ENCODE measurements around the gene GPC3. TPM values are rescaled to one million over a fixed set of nuclear protein-coding genes. Genes with fewer than 3 reads are reported as not detected.

The GPC3 gene
- polyA plus RNA-seq, 1 experiment: not detected

- TF ChIP-seq CTCF (IDR thresholded peaks at IDR 0.05; ENCODE audit: insufficient read depth, low read depth, low read length): no peak
- no peaks in the 10 kb centered on the region for H3K27me3 ChIP-seq (ENCODE audit: control insufficient read depth, insufficient read depth, low read length)
- no peaks in the 10 kb centered on the region for H3K36me3 ChIP-seq (ENCODE audit: control insufficient read depth, insufficient read depth, low read length)
- POLR2A ChIA-PET: no interaction called here
- DNase-seq (ENCODE audit: low read depth): no peak
- CTCF ChIA-PET: no interaction called here
- no peak overlapping the region for H3K4me3 ChIP-seq (ENCODE audit: low read depth, low read length)
These were observed 468.7 kb downstream of the GPC3 start for GRCh38 chrX:133516686-133517085.

- TF ChIP-seq CTCF (IDR thresholded peaks at IDR 0.05; ENCODE audit: insufficient read depth, low read depth, low read length): no peak
- Histone ChIP-seq H3K4me3 (ENCODE audit: low read depth, low read length) (no peak overlapping the region), H3K36me3 (ENCODE audit: control insufficient read depth, insufficient read depth, low read length) (no peaks in the 10 kb centered on the region), H3K27me3 (ENCODE audit: control insufficient read depth, insufficient read depth, low read length) (no peaks in the 10 kb centered on the region)
- ChIA-PET POLR2A (no interaction called here), CTCF (no interaction called here)
- no peak for DNase-seq (ENCODE audit: low read depth)
These were observed 470.9 kb downstream of the GPC3 start for GRCh38 chrX:133514486-133514885.

DNA sequence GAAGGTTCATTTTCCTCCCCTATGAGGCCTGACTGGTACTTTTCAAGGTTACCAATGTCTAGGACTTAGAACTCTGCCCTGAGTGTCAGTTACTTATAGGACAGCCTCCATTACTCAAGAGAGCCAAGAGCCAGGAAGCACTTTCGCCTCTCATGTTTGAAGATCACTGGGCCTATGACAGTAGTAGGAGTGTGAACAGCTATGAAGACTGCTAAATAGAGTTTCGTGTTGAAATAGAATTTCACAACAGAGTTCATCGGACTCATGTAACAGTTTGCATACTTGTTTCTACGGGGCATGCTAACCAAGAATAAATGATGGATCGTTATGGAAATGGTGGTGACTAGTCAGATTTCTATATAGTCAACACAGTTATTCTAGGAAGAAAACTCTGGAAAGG lies 472.3 kb downstream of the GPC3 start:
- no peaks in the 10 kb centered on the region for H3K27me3 ChIP-seq (ENCODE audit: control insufficient read depth, insufficient read depth, low read length)
- POLR2A ChIA-PET: no interaction called here
- CTCF ChIA-PET: no interaction called here
- TF ChIP-seq CTCF (IDR thresholded peaks at IDR 0.05; ENCODE audit: insufficient read depth, low read depth, low read length): no peak
- DNase-seq (ENCODE audit: low read depth): no peak
- no peaks in the 10 kb centered on the region for H3K36me3 ChIP-seq (ENCODE audit: control insufficient read depth, insufficient read depth, low read length)
- H3K4me3 ChIP-seq (ENCODE audit: low read depth, low read length): no peak overlapping the region

DNA sequence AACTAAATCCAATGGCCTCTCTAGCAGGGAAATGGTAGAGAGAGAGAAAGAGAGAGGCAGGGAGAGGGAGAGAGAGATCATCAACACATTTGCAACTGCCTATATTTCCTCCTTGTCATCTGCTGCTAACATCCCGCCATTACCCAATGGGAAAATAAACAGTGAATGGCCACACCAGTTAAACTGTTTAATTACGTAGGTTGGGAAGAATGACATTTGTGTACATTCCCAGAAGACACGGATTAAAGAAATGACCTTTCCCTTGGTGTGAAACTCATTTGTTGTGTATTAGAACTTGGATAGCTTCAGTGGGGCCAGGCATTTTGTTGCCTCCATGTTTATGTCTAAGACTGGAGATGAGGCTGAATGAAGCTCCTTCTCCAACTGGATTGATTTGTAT lies 474.4 kb downstream of the GPC3 start:
- CTCF ChIA-PET: no interaction called here
- no peak for TF ChIP-seq CTCF (IDR thresholded peaks at IDR 0.05; ENCODE audit: insufficient read depth, low read depth, low read length)
- Histone ChIP-seq H3K36me3 (ENCODE audit: control insufficient read depth, insufficient read depth, low read length) (no peaks in the 10 kb centered on the region), H3K27me3 (ENCODE audit: control insufficient read depth, insufficient read depth, low read length) (no peaks in the 10 kb centered on the region), H3K4me3 (ENCODE audit: low read depth, low read length) (no peak overlapping the region)
- DNase-seq (ENCODE audit: low read depth): no peak
- POLR2A ChIA-PET: no interaction called here

DNA sequence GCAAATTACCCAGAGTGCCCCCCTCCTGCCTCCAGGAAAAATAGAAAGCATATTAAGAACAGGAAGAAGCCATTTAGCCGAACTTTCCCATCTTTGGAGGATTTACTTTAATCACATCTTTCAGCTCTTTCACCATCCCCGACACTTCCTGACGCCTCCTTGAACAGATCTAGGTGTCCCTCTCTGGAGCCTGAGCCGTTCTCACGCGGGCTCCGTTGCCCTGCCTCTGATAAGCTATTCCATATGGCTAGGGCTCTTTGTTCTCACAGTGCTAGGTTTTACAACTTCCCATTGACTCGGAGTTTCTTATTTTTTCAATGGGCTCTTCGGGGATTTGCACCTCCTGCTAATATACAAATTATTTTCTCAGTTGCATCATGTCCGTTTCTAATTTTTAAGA lies 488.0 kb downstream of the GPC3 start:
- H3K36me3 ChIP-seq (ENCODE audit: control insufficient read depth, insufficient read depth, low read length): no peaks in the 10 kb centered on the region
- no peak for DNase-seq (ENCODE audit: low read depth)
- H3K27me3 ChIP-seq (ENCODE audit: control insufficient read depth, insufficient read depth, low read length): no peaks in the 10 kb centered on the region
- no peak overlapping the region for H3K4me3 ChIP-seq (ENCODE audit: low read depth, low read length)
- ChIA-PET POLR2A (no interaction called here), CTCF (no interaction called here)
- no peak for TF ChIP-seq CTCF (IDR thresholded peaks at IDR 0.05; ENCODE audit: insufficient read depth, low read depth, low read length)

Data from BJ (cell line).